Keratinocyte (primary cell): ENCODE results near the gene PRSS33. TPM values are rescaled to one million over a fixed set of nuclear protein-coding genes. Genes with fewer than 3 reads are reported as not detected.

Source experiments
- DNase-seq: peaks from one replicate; pipeline ENCODE4 v3.0.0-alpha.2; 2011; ENCODE audit warnings: low read depth, missing footprints, low spot score
- FAIRE-seq: peaks from 2 replicates; lab custom pipeline; 2011; peaks lifted over from hg19 to GRCh38; lab: Jason Lieb, UNC
- H2AFZ ChIP-seq: 2 replicates; pipeline ENCODE4 v1.6.0; 2012; ENCODE audit warnings: low read length, control low read depth, inconsistent platforms; ENCODE audit not compliant: control insufficient read depth
- H3K27ac ChIP-seq: 2 replicates; pipeline ENCODE4 v1.5.1; 2011; ENCODE audit warnings: low read length; ENCODE audit not compliant: control insufficient read depth, insufficient read depth
- H3K27me3 ChIP-seq: 3 replicates; pipeline ENCODE4 v1.6.0; 2011; ENCODE audit warnings: low read length; ENCODE audit not compliant: control insufficient read depth, insufficient read depth; ENCODE audit errors: extremely low read depth
- H3K36me3 ChIP-seq, 2 experiments: 2 replicates in 1 of 2; 3 replicates in 1 of 2; pipeline ENCODE4 v1.5.1; 2011; ENCODE audit warnings: low read length in 2 of 2, mild to moderate bottlenecking in 1 of 2; ENCODE audit not compliant: control insufficient read depth in 2 of 2, insufficient read depth in 2 of 2; ENCODE audit errors: extremely low read depth in 1 of 2
- H3K4me1 ChIP-seq: 3 replicates; pipeline ENCODE4 v1.5.1; 2011; ENCODE audit warnings: low read length; ENCODE audit not compliant: control insufficient read depth, insufficient read depth; ENCODE audit errors: extremely low read depth
- H3K4me2 ChIP-seq: 3 replicates; pipeline ENCODE4 v1.6.0; 2011; ENCODE audit warnings: low read depth, low read length; ENCODE audit not compliant: control insufficient read depth, insufficient read depth; ENCODE audit errors: extremely low read depth
- H3K4me3 ChIP-seq, 3 experiments: fragments of 200-600 bp in 1 of 3; sonication (generic) in 1 of 3; 2 replicates in 2 of 3; 3 replicates in 1 of 3; pipeline ENCODE4 v1.5.1; 2011 to 2016; ENCODE audit warnings: low read length in 3 of 3, mild to moderate bottlenecking in 3 of 3, control low read depth in 2 of 3, inconsistent platforms in 1 of 3, low read depth in 1 of 3, mixed read lengths in 1 of 3, mixed run types in 1 of 3, moderate library complexity in 1 of 3; ENCODE audit not compliant: control insufficient read depth in 2 of 3, insufficient read depth in 2 of 3; ENCODE audit errors: extremely low read depth in 1 of 3
- H3K79me2 ChIP-seq: 2 replicates; pipeline ENCODE4 v1.6.0; 2012; ENCODE audit warnings: low read length; ENCODE audit not compliant: control insufficient read depth, insufficient read depth
- H3K9ac ChIP-seq: 3 replicates; pipeline ENCODE4 v1.6.0; 2011; ENCODE audit warnings: low read length; ENCODE audit not compliant: control insufficient read depth, insufficient read depth; ENCODE audit errors: extremely low read depth
- H3K9me1 ChIP-seq: 3 replicates; pipeline ENCODE4 v1.6.0; 2011; ENCODE audit warnings: low read length; ENCODE audit not compliant: control insufficient read depth, insufficient read depth; ENCODE audit errors: extremely low read depth
- H3K9me3 ChIP-seq: 2 replicates; pipeline ENCODE4 v1.5.1; 2012; ENCODE audit warnings: low read depth, low read length; ENCODE audit not compliant: control insufficient read depth
- H4K20me1 ChIP-seq: 3 replicates; pipeline ENCODE4 v1.6.0; 2011; ENCODE audit warnings: low read length; ENCODE audit not compliant: control insufficient read depth, insufficient read depth; ENCODE audit errors: extremely low read depth
- CTCF ChIP-seq, 3 experiments: IDR thresholded peaks in 1 of 3; conservative IDR thresholded peaks in 1 of 3; optimal IDR thresholded peaks in 1 of 3; 2 replicates in 2 of 3; 3 replicates in 1 of 3; pipeline versions ENCODE3 to v1.5.1; 2011; ENCODE audit warnings: low read length in 3 of 3, mild to moderate bottlenecking in 3 of 3, moderate library complexity in 2 of 3, control low read depth in 1 of 3, inconsistent platforms in 1 of 3; ENCODE audit not compliant: insufficient read depth in 2 of 3; ENCODE audit errors: extremely low read depth in 1 of 3
- EZH2 ChIP-seq: IDR thresholded peaks from one replicate; pipeline ENCODE4 v1.6.1; 2012; ENCODE audit warnings: inconsistent platforms, mild to moderate bottlenecking, low read length, moderate library complexity
- dilution Hi-C: fragments of 300-500 bp; cut with MboI; formaldehyde crosslinking; loops from one replicate; pipeline ENCODE4 v1.7.0; 2020; ENCODE audit warnings: low sequenced_read_pairs; ENCODE audit not compliant: extremely low pct_ligation_motif_present
- polyA plus RNA-seq, 5 experiments: library from polyadenylated mRNA; depleted of rRNA in 3 of 5; stranded (reverse) in 3 of 5; stranded (forward) in 1 of 5; unstranded in 1 of 5; fragments of >200 nt; gene quantifications; 1 replicate in 1 of 5; 2 replicates in 3 of 5; 3 replicates in 1 of 5; pipeline versions ENCODE4 v1.2.1 to v1.2.3, GENCODE V29; 2011 to 2012; ENCODE audit warnings: missing spikeins in 2 of 5, low read depth in 1 of 5, low replicate concordance in 1 of 5

PRSS33 gene
- polyA plus RNA-seq, 1 donor (not counting 4 experiments of a cell fraction or from before 2014, with no cell fraction given) = not detected

DNA sequence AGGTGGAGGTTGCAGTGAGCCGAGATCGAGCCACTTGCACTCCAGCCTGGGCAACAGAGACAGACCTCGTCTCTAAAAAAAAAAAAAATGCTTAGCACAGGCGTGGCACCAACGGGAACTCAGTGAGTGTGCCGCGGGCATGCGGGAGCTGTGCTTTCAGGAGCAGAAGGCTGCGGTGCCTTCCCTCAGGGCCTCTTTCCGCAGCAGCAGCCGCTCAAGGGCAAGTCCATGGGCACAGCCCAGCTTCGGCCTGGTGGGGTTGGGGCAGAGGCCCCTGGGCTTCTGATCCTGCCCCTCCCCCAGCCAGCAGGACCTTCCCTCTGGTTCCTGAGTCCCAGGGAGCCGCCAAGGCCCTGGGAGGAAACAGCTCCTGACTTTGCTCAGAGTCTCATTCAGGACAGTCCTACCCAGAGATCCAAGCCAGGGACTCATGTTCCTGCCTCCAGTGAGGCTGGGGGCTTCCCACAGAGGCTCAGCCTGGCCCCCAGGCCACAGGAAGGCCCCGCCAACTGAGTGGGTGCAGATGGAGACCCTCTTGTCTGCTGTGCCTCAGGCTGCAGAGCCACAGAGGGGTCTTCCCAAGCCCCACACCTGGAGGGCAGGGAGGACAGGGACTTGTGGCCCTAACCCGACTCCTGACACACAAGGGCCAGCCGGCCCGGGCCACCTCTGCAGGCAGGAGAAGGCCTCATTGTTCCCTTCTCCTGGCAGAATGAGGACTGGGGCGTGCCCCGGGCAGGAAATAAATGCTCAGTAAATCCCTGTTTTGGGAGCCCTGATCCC, 39.4 kb upstream of the PRSS33 start:
- TF ChIP-seq EZH2 (no peak), CTCF (optimal IDR thresholded peaks at IDR 0.05 in 1 of 3, IDR thresholded peaks at IDR 0.05 in 1 of 3, conservative IDR thresholded peaks at IDR 0.05 in 1 of 3; ENCODE audit: extremely low read depth in 1 of 3, insufficient read depth in 2 of 3, low read length in 3 of 3) (no peak)
- no peak for DNase-seq
- Histone ChIP-seq H3K27ac (no peak overlapping the region), H3K9me1 (no peaks in the 10 kb centered on the region), H3K79me2 (no peaks in the 10 kb centered on the region), H3K4me3 (no peak overlapping the region), H2AFZ (no peak overlapping the region), H3K27me3 (peaks cover 52% of the 10 kb centered on the region), H3K4me2 (no peak overlapping the region), H3K9ac (no peak overlapping the region), H4K20me1 (no peaks in the 10 kb centered on the region), H3K4me1 (peaks cover 13% of the 10 kb centered on the region), H3K36me3 (no peaks in the 10 kb centered on the region), H3K9me3 (no peaks in the 10 kb centered on the region)
- dilution Hi-C loops = no loop called here
- no peak for FAIRE-seq

DNA sequence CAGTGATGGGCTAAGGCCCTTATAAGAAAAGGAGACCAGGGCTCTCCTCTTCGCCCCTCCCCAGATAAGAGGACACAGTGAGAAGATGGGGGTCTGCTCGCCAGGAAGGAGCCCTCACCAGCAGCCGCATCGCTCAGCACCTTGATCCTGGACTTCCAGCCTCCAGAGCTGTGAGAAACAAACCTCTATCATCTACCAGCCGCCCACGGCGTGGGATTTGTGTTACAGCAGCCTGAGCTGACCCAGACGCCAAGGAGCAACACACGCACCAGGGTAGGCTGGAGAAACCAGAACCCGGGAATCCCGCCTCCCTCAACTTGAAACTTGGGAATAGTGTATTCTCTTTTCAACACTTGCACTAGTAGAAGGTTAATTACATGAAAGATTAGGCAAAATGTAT, 38.5 kb upstream of the PRSS33 start:
- Histone ChIP-seq H3K4me1 (peaks cover 13% of the 10 kb centered on the region), H3K27me3 (peaks cover 44% of the 10 kb centered on the region), H3K27ac (no peak overlapping the region), H4K20me1 (no peaks in the 10 kb centered on the region), H3K36me3 (no peaks in the 10 kb centered on the region), H2AFZ (no peak overlapping the region), H3K79me2 (no peaks in the 10 kb centered on the region), H3K9me1 (no peaks in the 10 kb centered on the region), H3K9ac (no peak overlapping the region), H3K4me2 (no peak overlapping the region), H3K9me3 (no peaks in the 10 kb centered on the region), H3K4me3 (no peak overlapping the region)
- FAIRE-seq (no peak), DNase-seq (no peak)
- TF ChIP-seq CTCF (optimal IDR thresholded peaks at IDR 0.05 in 1 of 3, IDR thresholded peaks at IDR 0.05 in 1 of 3, conservative IDR thresholded peaks at IDR 0.05 in 1 of 3; ENCODE audit: extremely low read depth in 1 of 3, insufficient read depth in 2 of 3, low read length in 3 of 3) (no peak), EZH2 (no peak)
- dilution Hi-C loops = no loop called here
